Gastrocnemius medialis (tissue), 4 donors: Measurements from ENCODE around the gene EFCAB9.

Source experiments
- POLR2A ChIP-seq, 2 donors: fragments of 450-650 bp; IDR thresholded peaks; one replicate each; pipeline ENCODE4 v1.6.1; 2017; ENCODE audit warnings: antibody characterized with exemption in 2 of 2, mild to moderate bottlenecking in 2 of 2, moderate library complexity in 2 of 2
- TF ChIP-seq, protein P1 (sequence below), 5 experiments: fragments of 450-650 bp in 3 of 5; fragments of 200-600 bp in 2 of 5; sonication (generic) in 2 of 5; IDR thresholded peaks in 4 of 5; conservative IDR thresholded peaks in 1 of 5; 1 replicate in 4 of 5; 2 replicates in 1 of 5; pipeline ENCODE4 v1.5.1; 2016 to 2019; ENCODE audit warnings: antibody characterized with exemption in 5 of 5, mild to moderate bottlenecking in 3 of 5, moderate library complexity in 3 of 5

- TF ChIP-seq POLR2A (IDR thresholded peaks at IDR 0.05): no peak
- TF ChIP-seq, protein P1, sequence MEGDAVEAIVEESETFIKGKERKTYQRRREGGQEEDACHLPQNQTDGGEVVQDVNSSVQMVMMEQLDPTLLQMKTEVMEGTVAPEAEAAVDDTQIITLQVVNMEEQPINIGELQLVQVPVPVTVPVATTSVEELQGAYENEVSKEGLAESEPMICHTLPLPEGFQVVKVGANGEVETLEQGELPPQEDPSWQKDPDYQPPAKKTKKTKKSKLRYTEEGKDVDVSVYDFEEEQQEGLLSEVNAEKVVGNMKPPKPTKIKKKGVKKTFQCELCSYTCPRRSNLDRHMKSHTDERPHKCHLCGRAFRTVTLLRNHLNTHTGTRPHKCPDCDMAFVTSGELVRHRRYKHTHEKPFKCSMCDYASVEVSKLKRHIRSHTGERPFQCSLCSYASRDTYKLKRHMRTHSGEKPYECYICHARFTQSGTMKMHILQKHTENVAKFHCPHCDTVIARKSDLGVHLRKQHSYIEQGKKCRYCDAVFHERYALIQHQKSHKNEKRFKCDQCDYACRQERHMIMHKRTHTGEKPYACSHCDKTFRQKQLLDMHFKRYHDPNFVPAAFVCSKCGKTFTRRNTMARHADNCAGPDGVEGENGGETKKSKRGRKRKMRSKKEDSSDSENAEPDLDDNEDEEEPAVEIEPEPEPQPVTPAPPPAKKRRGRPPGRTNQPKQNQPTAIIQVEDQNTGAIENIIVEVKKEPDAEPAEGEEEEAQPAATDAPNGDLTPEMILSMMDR (IDR thresholded peaks at IDR 0.05 in 4 of 5, conservative IDR thresholded peaks at IDR 0.05 in 1 of 5): no peak
Measured at GRCh38 chr5:172171118-172171517, 22.9 kb upstream of the EFCAB9 start.
